Activated T-helper 1 cell treated with anti-CD3 and anti-CD28 coated beads, Interleukin-2, amount 50 U/mL, for 16 hours (primary cell): Measurements from ENCODE around the gene TNS1.

Experiments
- DNase-seq, 2 donors: peaks; one replicate each; pipeline ENCODE4 v3.0.0-alpha.2; 2020; ENCODE audit warnings: low read depth in 1 of 2, low spot score in 1 of 2

Gene TNS1

DNA sequence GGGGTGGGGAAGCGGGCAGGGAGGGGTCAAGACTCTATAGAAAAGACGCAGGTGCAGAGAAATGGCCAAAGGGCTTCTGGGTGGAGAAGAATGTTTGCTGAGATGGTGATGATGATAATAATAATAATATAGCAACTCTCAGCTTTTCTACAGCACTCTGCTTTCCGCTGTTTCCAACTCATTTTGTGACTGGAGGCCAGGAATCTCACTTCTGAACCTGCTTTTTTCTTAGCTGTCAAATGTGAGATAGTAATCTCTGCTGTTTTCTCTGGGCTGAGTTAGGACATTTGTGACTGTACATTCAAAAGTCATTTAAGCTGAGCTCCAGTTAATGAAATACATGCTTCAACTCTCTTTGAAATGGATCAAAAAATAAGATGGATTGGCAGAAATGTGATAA, 58.4 kb downstream of the TNS1 start:
- DNase-seq = no peak

DNA sequence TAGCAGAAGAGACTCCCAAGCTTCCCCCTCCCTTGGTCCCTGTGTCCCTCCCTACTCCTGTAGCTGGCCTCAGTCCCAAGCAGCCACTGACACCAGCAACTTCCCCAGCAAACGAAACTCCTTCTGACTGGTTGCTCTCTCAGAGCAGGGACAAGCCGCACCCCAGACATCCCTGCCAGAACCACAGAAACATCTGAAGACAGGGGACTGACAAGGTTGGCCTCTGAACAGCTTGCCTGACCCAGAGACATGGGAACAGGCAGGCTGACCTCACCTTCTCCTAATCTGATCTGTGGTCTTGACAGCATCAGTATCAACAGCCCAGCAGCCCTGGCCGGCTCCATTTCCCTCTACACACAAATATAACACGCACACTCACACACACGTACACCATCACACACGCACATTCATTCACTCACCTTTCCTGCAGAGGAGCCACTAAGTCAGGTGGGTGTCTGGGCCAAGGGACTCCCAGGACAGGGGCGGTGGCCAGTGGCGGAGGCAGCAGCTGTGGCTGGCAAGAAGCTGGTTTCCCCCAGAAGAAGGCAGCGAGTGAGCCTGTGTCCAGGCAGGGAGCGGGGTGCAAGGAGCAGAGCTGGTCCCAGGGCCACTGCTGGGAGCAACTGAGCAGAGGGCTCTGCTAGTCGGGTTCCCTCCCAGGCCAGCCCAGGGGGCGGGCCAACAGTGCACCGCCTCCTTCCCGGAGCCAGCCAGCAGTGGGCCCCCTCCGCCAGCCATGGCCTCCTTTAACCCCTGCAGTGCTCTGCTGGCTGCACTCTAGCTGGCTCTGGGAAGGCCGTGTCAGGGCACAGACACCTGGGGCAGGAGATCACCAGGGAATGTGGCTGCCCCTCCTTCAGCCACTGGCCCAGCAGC, 59.1 kb downstream of the TNS1 start:
- DNase-seq = no peak

- no peak for DNase-seq
Observed at GRCh38 chr2:217942731-217943335, 60.0 kb downstream of the TNS1 start.

GRCh38 chr2:217941886-217942728, 60.7 kb downstream of the TNS1 start:
- DNase-seq = no peak

DNA sequence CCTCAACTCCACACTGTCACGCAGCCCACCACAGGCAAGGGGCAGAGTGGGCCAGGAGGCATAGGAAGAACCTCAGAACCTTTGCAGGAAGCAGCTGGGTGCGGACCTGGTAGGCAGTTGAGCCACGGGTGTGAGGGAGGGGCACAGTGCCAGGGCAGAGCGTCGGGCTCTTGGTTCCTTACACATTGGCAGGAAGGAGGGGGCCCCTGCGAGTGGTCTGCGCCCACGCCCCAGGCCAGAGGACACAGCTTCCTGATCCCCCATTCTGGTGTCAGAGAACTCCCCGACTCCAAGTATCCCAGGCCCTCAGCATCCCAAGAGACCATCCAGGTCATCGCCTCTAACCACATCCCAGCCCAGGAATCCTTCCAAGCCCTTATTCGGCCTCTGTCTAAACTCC, 61.5 kb downstream of the TNS1 start:
- DNase-seq = no peak

DNA sequence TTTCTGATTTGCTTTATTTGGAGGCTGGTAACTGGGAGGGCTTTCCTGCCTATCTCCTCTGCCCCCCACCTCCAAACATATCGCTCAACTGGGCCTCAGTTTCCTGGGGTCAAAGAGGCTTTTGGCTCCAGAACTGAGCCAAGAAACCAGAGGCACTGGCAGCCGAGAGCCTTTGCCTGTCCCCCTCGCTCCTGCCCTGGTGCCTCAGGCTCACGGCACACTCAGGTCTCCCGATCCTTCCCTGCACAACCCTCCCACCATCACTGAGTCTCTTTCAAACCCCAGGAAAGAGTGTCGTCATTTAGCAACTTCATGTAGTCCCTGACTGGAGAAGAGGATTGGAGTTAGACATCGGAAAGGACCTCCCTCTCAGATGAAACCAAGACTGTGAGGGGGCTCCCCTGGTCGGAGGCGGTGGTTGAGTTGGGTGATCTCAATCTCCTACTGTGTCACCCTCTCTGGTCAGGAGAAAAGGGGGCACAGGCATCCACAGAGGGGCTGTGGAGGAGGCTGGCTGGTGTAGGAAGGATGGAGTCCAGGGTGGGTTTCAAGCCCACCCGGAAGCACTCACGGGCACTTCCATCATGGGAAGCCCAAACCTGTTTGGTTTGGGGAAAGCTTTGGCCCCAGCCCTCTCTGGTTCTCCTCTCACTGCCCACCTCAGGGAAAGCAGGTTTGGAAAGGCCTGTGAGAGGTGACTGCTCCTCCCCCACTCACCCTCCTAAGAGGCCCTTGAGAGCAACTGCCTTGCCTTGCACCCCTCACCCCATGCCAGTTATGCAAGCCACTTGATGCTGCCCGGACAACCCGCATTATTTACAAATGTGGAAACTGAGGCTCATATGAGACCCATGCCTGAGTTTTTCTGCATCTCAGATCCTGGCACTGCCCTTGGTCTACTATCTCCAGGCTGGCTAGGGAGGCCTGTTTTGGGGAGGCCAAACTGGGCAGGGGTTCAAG, 62.3 kb downstream of the TNS1 start:
- no peak for DNase-seq

DNA sequence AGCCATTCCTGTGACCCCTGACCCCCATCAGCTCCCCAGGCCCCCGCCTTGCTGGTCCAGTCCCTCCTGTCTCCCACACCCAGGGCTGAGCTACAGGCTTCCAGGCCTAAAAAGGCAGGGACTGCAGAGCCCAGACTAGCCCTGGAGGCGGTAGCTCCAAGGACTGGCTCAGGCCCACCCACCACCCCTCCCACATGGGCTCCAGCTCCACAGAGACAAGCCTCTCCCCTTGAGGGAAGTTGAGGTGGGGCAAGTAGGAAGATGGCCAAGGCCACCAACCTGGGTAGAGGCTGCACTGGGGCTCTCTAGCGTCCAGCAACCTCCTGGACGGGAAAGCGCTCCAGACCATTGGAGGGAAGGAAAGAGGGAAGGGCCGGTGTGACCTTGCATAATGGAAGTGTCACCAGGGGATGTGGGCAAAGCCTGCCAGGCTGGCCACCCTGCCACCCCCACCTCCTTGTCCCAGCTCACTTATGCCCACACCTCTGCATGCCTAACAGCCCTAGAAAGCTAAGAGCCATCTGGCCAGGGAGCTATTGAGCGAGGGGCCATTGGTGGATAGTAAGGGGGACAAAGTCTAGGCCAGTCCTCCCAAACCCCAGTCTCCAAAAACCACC, 63.1 kb downstream of the TNS1 start:
- DNase-seq = no peak

- no peak for DNase-seq
Observed at GRCh38 chr2:217939220-217939619, 63.6 kb downstream of the TNS1 start.

DNA sequence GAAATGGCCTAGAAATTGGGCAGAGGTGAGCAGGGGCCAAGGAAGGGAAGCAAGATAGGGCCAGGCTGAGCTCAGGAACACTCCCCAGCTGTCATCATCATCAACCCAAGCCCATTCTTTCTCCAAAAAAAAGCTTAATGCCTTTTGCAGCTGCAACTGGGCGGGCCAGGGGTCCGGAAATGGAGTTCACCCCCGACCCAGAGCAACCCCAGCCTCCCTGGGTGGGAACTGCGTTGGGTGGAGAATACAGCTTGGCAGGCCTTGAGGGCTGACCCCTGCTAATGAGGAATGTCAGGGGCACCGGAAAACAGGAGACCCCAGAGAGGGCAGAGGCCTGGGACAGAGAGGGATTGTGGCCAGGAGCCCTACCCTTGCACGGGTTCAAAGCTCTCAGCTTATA, 64.8 kb downstream of the TNS1 start:
- DNase-seq = no peak

GRCh38 chr2:217937446-217937845, 65.3 kb downstream of the TNS1 start:
- DNase-seq = no peak

GRCh38 chr2:217936952-217937351, 65.8 kb downstream of the TNS1 start:
- no peak for DNase-seq

GRCh38 chr2:217935901-217936684, 66.7 kb downstream of the TNS1 start:
- no peak for DNase-seq

GRCh38 chr2:217935235-217935879, 67.4 kb downstream of the TNS1 start:
- DNase-seq = no peak

GRCh38 chr2:217934321-217935131, 68.3 kb downstream of the TNS1 start:
- DNase-seq = no peak

- no peak for DNase-seq
Observed at GRCh38 chr2:217933617-217933993, 69.2 kb downstream of the TNS1 start.

- no peak for DNase-seq
Observed at GRCh38 chr2:217932803-217933616, 69.8 kb downstream of the TNS1 start.

DNA sequence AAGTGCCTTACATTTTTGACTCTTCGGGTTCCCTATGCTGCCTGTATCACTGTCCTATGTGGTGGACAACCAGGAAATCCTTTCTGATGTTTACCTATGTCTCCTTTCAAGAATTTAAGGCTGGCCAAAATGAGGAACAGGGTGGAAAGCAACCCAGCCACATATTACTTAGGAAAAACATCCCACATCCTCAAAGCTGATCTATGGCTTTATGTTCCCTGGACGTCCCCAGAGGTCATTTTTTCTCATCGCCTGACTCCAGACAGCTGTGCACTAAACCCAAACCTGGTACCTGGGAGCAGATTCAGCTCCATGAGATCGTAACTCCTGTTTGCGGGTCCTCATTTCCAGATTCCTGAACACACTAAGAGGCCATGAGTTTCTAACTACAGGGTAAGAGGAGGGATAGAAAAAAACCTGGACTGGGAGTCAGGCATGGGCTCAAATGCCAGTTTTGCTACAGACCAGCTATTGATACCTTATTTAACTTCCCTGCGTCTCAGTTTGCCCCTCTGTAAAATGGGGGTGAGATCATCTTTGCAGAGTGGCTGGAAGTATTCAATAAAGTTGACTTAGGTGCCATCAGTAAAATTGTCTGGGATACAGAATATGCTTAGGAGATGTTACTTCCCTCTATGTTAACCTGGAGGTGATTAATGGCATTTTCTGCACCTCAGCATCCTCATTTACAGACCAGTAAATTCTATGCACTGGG, 70.8 kb downstream of the TNS1 start:
- DNase-seq = no peak
